Activated CD8-positive, alpha-beta T cell treated with anti-CD3 and anti-CD28 coated beads, Interleukin-2, amount 10 ng/mL, durations not matched to agents 7 days and 5 days (primary cell): ENCODE results near the gene UVRAG. TPM values are rescaled to one million over a fixed set of nuclear protein-coding genes. Genes with fewer than 3 reads are reported as not detected.
"Not testable (repeated sequence)": the region's sequence is repeated elsewhere in the genome, so short reads cannot be mapped to it uniquely, and the experiment has no call there.

Experiments
- ATAC-seq: fragments of 150-1000 bp; cut with Tn5 transposase; one replicate; pipeline ENCODE4 v1.10.0; 2021; ENCODE audit warnings: moderate library complexity
- CTCF ChIA-PET: fragments of 350-600 bp; sonication (Branson Sonifier 250); formaldehyde crosslinking; loops from one replicate; lab custom pipeline; 2021; ENCODE audit warnings: antibody characterized with exemption; lab: Charles Lee
- POLR2A ChIA-PET: fragments of 350-600 bp; sonication (Branson Sonifier 250); formaldehyde crosslinking; loops from one replicate; lab custom pipeline; 2021; ENCODE audit warnings: antibody characterized with exemption; lab: Charles Lee
- DNase-seq: peaks from one replicate; pipeline ENCODE4 v3.0.0-alpha.2; 2020
- H3K27ac Mint-ChIP-seq: one replicate; pipeline ENCODE4 v1.8.0; 2021; ENCODE audit warnings: mild to moderate bottlenecking, mixed read lengths
- H3K27me3 Mint-ChIP-seq: one replicate; pipeline ENCODE4 v1.8.0; 2021; ENCODE audit warnings: low read depth, mixed read lengths
- H3K36me3 Mint-ChIP-seq: one replicate; pipeline ENCODE4 v1.8.0; 2021; ENCODE audit warnings: low read depth, mixed read lengths
- H3K4me1 Mint-ChIP-seq: one replicate; pipeline ENCODE4 v1.8.0; 2021; ENCODE audit warnings: low read depth, mixed read lengths
- H3K4me3 Mint-ChIP-seq: one replicate; pipeline ENCODE4 v1.8.0; 2021; ENCODE audit warnings: mild to moderate bottlenecking, mixed read lengths
- H3K9me3 Mint-ChIP-seq: one replicate; pipeline ENCODE4 v1.8.0; 2022; ENCODE audit warnings: mixed read lengths; ENCODE audit not compliant: insufficient read depth
- total RNA-seq, 2 experiments: library from RNA; stranded (reverse); gene quantifications; one replicate each; pipeline ENCODE4 v1.2.3, GENCODE V29; 2021

Gene UVRAG
- total RNA-seq, 2 experiments from 2014 or later = 19.8 to 21.1 TPM

DNA sequence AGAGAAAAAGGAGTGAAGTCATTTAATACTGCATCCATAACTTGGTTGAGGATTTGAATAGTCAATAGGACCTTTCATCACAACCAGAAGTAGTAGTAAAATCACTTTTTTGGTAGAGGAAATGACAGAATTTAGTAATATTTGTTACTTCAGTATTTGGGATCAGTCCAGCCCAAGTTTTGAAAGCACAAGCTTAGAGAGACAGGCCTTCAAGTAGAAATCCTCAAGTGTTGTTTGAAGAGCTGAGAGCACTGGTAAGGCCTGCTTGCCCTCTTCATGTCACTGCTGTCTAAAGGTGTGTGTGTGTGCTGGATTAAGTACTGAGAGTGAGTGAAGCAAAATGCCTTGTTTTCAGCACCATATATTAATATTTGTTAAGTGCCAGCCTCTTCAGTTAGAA lies 254.0 kb downstream of the UVRAG start:
- H3K4me1 Mint-ChIP-seq = no peaks in the 10 kb centered on the region
- no peak overlapping the region for H3K27ac Mint-ChIP-seq
- CTCF ChIA-PET = interaction anchor here (1.3 to 1.6 kb wide), 2 partner anchors 9 to 851 kb away, joined by 3 to 5 read pairs; no protein-coding TSS in a partner anchor
- POLR2A ChIA-PET = no interaction called here
- no peaks in the 10 kb centered on the region for H3K9me3 Mint-ChIP-seq
- H3K36me3 Mint-ChIP-seq = peaks cover 12% of the 10 kb centered on the region
- DNase-seq (no peak), ATAC-seq (no peak)
- H3K27me3 Mint-ChIP-seq = no peaks in the 10 kb centered on the region
- H3K4me3 Mint-ChIP-seq = no peak overlapping the region

DNA sequence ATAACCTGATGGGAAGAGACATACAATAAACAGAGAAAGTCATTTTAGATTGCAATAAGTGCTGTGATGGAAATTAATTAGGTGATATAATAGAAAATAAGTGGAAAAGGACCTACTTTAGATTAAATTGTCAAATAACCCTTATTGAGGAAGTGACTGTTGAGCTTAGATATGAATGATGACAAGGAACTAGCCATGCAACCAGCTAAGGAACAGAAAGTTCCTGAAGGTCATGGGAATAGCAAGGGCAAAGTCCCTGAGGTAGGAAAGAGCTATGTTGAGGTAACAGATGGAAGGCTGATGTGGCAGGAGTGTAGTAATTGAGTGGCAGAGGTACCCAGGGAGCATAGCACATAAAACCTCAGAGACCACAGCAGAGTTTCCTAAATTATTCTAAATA lies 256.1 kb downstream of the UVRAG start:
- no peak overlapping the region for H3K27ac Mint-ChIP-seq
- ChIA-PET CTCF (interaction anchor here (1.4 to 1.7 kb wide), 2 partner anchors 8 to 12 kb away, joined by 4 read pairs; no protein-coding TSS in a partner anchor), POLR2A (no interaction called here)
- DNase-seq (no peak), ATAC-seq (no peak)
- peaks cover 13% of the 10 kb centered on the region for H3K36me3 Mint-ChIP-seq
- H3K9me3 Mint-ChIP-seq = no peaks in the 10 kb centered on the region
- H3K4me1 Mint-ChIP-seq = no peaks in the 10 kb centered on the region
- no peaks in the 10 kb centered on the region for H3K27me3 Mint-ChIP-seq
- H3K4me3 Mint-ChIP-seq = no peak overlapping the region

DNA sequence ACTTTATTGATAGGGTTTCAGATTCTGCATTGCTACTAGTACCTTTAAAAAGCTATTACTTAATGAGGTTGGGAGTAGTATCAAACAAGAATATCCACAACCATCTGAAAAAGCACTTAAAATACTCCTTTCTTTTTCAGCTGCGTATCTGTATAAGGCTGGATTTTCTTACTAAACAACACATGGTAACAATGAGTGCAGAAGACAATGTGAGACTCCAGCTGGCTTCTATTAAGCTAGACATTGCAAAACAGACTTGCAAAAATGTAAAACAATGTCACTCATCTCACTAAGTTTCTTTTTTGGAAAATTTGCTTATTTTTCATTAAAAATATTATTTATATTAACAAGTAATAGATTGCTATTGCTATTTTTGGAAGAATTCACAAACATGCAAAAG lies 258.7 kb downstream of the UVRAG start:
- Mint-ChIP-seq H3K27me3 (no peaks in the 10 kb centered on the region), H3K4me3 (no peak overlapping the region), H3K4me1 (peaks cover 1% of the 10 kb centered on the region), H3K9me3 (no peaks in the 10 kb centered on the region), H3K36me3 (peaks cover 5% of the 10 kb centered on the region), H3K27ac (no peak overlapping the region)
- DNase-seq = no peak
- no peak for ATAC-seq
- CTCF ChIA-PET = interaction anchor here (1.4 to 2.2 kb wide), 2 partner anchors 78 to 134 kb away, joined by 3 to 9 read pairs; no protein-coding TSS in a partner anchor
- POLR2A ChIA-PET = no interaction called here

DNA sequence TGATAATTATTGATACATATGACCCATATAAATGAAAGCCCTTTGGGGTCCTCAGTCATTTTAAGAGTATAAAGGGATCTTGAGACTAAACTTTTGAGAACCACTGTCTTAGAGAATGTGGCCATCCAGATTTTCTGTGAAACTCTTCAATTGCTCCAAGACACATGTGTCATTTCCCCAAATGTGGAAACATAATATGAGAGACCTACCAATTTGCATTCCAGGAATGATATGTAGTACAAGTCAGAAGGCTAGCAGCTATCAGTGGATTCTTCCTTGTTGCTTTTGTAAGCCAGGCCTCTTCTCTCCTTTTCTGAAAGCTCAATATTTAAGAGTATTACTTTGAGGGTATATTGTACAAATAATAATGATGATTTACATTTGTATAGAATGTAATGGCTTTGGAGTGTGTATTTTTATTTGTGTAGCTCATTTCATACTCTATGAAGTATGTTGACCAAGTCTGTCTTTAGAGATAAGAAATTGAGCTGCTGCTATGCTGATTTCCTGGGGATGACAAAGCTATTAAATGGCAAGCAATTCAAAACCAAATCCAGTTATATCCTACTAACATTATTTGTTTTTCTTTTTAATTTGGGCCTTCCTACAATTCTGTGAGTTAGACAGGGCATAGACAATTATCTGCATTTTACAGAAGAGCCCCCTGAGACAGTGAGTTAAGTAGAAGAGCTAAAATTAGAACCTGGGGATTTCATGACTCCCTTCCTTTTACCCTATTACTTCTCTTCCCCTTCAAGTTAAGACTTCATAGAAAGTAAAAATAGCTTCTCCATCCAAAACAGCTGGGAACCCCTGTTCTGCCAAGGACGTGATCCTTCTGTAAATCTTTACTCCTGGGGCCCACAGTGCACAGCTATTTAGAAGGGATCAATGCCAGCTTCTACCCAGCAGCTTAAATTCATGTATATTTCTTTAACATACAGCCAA lies 259.4 kb downstream of the UVRAG start:
- no peak for ATAC-seq
- peaks cover 1% of the 10 kb centered on the region for H3K4me1 Mint-ChIP-seq
- H3K9me3 Mint-ChIP-seq = no peaks in the 10 kb centered on the region
- no peak for DNase-seq
- ChIA-PET POLR2A (no interaction called here), CTCF (interaction anchor here (1.4 to 2.2 kb wide), 2 partner anchors 78 to 133 kb away, joined by 3 to 9 read pairs; no protein-coding TSS in a partner anchor)
- H3K27ac Mint-ChIP-seq = no peak overlapping the region
- H3K36me3 Mint-ChIP-seq = peaks cover 8% of the 10 kb centered on the region
- H3K27me3 Mint-ChIP-seq = no peaks in the 10 kb centered on the region
- no peak overlapping the region for H3K4me3 Mint-ChIP-seq

DNA sequence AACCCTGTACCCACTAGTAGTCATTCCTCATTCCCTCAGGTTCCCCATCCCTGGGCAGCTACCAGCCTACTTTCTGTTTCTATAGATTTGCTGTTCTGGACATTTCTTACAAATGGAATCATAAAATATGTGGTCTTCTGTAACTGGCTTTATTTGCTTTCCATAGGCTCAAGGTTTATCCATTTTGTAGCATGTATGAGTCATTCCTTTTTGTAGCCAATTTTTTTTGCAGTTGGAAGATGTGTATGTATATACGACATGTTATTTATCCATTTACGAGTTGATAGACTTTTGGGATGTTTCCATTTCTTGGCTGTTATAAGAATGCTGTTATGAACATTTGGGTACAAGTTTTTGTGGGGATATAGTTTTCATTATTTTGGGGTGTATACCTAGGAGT lies 260.7 kb downstream of the UVRAG start:
- Mint-ChIP-seq H3K27ac (no peak overlapping the region), H3K4me3 (no peak overlapping the region), H3K27me3 (no peaks in the 10 kb centered on the region), H3K4me1 (peaks cover 1% of the 10 kb centered on the region), H3K36me3 (peaks cover 8% of the 10 kb centered on the region), H3K9me3 (no peaks in the 10 kb centered on the region)
- ATAC-seq (no peak), DNase-seq (no peak)
- ChIA-PET POLR2A (no interaction called here), CTCF (no interaction called here)

DNA sequence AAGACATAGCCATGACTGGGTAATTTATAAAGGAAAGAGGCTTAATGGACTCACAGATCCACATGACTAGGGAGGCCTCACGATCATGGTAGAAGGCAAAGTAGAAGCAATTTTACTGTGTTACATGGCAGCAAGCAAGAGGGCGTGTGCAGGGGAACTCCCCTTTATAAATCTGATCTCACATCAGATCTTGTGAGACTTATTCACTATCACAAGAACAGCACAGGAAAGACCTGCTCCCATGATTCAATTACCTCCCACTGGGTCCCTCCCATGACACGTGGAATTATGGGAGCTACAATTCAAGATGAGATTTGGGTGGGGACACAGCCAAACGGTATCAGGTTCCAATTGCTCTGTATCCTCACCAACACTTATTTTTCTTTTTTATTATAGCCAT lies 261.2 kb downstream of the UVRAG start:
- H3K27me3 Mint-ChIP-seq, H3K27ac Mint-ChIP-seq, H3K4me3 Mint-ChIP-seq, H3K9me3 Mint-ChIP-seq, H3K36me3 Mint-ChIP-seq, ATAC-seq, CTCF ChIA-PET, POLR2A ChIA-PET, H3K4me1 Mint-ChIP-seq, DNase-seq: not testable (repeated sequence)

DNA sequence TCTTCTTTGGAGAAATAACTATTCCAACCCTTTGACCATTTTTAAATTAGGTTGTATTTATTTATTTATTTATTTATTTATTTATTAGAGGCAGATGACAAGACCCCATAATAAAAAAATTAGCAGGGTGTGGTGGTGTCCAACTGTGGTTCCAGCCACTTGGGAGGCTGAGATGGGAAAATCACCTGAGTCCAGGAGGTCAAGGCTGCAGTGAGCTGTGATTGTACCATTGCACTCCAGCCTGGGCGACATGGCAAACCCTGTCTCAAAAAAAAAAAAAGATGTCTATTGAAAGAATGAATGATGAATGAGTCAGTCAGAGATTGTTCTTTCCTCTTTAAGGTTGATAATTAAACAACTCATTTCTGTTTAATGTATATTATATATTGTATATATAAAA lies 261.7 kb downstream of the UVRAG start:
- no peak for DNase-seq
- no peaks in the 10 kb centered on the region for H3K27me3 Mint-ChIP-seq
- peaks cover 1% of the 10 kb centered on the region for H3K4me1 Mint-ChIP-seq
- ATAC-seq = no peak
- ChIA-PET POLR2A (no interaction called here), CTCF (interaction anchor here (1.6 kb wide), 1 partner anchor 75 kb away, joined by 9 read pairs; no protein-coding TSS in a partner anchor)
- no peaks in the 10 kb centered on the region for H3K9me3 Mint-ChIP-seq
- peaks cover 8% of the 10 kb centered on the region for H3K36me3 Mint-ChIP-seq
- H3K4me3 Mint-ChIP-seq = no peak overlapping the region
- H3K27ac Mint-ChIP-seq = no peak overlapping the region

DNA sequence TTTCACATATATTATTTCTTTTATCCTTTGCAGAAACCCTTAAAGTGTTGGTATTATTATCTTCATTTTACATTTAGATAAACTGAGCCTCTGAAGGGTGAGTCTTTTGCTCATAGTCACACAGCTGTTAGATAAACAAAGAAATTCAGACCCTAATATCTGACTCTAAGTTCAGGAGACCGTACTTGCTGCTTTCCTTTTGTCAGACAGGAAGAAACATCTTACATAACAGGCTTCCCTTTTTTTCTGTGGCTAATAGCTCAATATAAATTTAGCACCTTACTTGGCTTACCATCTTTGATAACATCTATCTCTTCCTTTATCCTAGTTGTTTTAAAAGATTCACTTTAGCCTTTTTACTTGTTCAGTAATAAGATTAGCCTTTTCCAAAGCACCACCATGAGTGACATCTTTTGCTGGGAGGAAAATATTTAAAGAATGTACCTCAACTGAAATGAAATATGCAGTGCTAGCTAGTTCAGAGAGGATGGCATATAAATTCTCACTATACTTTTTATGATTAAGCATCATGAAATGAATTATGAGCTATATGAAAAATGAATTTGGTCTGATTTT lies 262.7 kb downstream of the UVRAG start:
- no peak overlapping the region for H3K27ac Mint-ChIP-seq
- H3K9me3 Mint-ChIP-seq = no peaks in the 10 kb centered on the region
- ChIA-PET CTCF (interaction anchor here (1.2 to 1.6 kb wide), 3 partner anchors 9 to 371 kb away, joined by 3 to 9 read pairs (median 5); no protein-coding TSS in a partner anchor), POLR2A (no interaction called here)
- H3K27me3 Mint-ChIP-seq = no peaks in the 10 kb centered on the region
- H3K4me3 Mint-ChIP-seq = no peak overlapping the region
- H3K36me3 Mint-ChIP-seq = peaks cover 8% of the 10 kb centered on the region
- ATAC-seq = no peak
- H3K4me1 Mint-ChIP-seq = peaks cover 1% of the 10 kb centered on the region
- DNase-seq = no peak

DNA sequence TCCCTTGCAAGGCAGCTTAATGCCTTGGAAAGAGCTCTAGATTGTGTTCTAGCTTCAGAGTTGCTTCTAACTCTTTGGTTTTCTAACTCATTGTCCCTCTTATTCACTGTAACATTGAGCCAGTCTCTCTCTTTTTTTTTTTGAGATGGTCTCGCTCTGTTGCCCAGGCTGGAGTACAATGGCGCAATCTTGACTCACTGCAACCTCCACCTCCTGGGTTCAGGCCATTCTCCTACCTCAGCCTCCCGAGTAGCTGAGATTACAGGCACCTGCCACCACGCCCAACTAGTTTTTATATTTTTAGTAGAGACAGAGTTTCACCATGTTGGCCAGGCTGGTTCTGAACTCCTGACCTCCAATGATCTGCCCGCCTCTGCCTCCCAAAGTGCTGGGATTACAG lies 266.1 kb downstream of the UVRAG start:
- POLR2A ChIA-PET, H3K27ac Mint-ChIP-seq, ATAC-seq, H3K4me3 Mint-ChIP-seq, DNase-seq, CTCF ChIA-PET, H3K4me1 Mint-ChIP-seq, H3K36me3 Mint-ChIP-seq, H3K27me3 Mint-ChIP-seq, H3K9me3 Mint-ChIP-seq: not testable (repeated sequence)

DNA sequence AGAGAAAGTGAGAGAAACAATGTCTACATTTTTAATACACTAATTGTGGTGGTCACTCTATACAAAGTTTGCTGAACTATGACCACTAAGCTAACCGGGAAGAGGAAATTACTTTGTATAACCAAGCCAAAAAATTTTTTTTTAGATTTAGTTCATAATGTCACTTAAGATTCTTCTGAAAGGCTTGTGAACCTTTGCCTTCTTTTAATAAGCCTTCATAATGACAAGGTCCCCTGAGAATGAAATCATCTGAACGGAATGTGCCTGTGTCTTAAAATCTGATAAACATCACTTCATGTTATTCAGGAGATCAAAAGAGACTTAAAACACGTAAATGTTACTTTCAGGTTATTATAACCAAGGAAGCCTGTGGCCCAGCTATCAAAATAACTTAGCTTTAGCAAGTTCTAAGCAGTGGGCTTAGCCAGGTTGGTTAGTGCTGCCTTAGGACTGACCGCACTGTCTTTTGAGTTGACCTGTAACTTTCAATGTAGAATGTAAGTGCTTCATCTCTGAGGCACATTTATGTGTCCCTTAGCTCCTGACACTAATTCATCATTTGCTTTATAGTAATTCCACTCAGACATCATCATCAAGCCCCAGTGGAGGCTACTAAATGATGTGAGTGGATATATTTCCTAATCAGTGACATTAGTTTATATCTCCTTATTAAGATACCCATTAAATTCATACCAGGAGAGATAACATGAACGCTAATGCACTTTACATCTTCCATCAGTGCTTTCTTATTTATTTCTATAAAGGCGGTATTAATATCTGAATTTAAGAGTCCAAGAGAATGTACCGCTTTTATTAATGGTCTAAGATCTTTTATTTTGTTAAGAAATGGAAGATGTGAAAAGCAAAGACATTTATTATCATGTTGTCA lies 268.8 kb downstream of the UVRAG start:
- no peak overlapping the region for H3K4me3 Mint-ChIP-seq
- H3K27me3 Mint-ChIP-seq = no peaks in the 10 kb centered on the region
- POLR2A ChIA-PET = no interaction called here
- no peaks in the 10 kb centered on the region for H3K4me1 Mint-ChIP-seq
- H3K9me3 Mint-ChIP-seq = no peaks in the 10 kb centered on the region
- H3K27ac Mint-ChIP-seq = no peak overlapping the region
- ATAC-seq (no peak), DNase-seq (no peak)
- H3K36me3 Mint-ChIP-seq = peaks cover 3% of the 10 kb centered on the region
- CTCF ChIA-PET = no interaction called here

DNA sequence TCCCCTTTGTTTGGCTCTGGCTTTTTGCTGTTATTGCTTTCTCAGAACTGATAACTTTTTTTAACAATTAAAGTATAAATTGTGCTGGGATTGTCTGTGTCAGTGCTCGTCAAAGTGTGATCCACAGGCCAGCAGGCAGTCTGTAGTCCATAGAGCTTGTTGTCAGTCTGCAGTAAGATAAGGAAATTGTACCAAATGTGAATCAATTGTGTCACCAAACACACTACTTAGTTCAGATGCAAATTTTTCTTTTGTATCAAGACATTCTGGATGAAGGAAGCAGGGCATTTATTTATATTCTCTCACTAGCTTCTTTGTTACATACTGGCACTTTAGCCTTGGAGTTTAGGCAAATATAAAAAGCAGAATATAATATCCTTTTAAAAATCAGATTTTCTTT lies 270.3 kb downstream of the UVRAG start:
- CTCF ChIA-PET = no interaction called here

More for the DNA sequence above, 270.3 kb downstream of the UVRAG start:
- H3K4me1 Mint-ChIP-seq = no peaks in the 10 kb centered on the region
- H3K36me3 Mint-ChIP-seq = no peaks in the 10 kb centered on the region
- H3K27me3 Mint-ChIP-seq = no peaks in the 10 kb centered on the region
- H3K4me3 Mint-ChIP-seq = no peak overlapping the region
- H3K9me3 Mint-ChIP-seq = no peaks in the 10 kb centered on the region
- DNase-seq = no peak
- no peak for ATAC-seq
- POLR2A ChIA-PET = no interaction called here
- H3K27ac Mint-ChIP-seq = no peak overlapping the region
